Gastrocnemius medialis (tissue), 4 donors: ENCODE data around the gene TMEM53. TPM values are rescaled to one million over a fixed set of nuclear protein-coding genes. Genes with fewer than 3 reads are reported as not detected.
A peak's percentile ranks its signal among the peaks of the same experiment; 100 is the strongest.

ENCODE experiments used
- ATAC-seq, 2 donors: fragments of 150-250 bp; one replicate each; pipeline ENCODE4 v1.9.1; 2016
- DNase-seq, 2 donors: peaks; one replicate each; pipeline ENCODE4 v3.0.0-alpha.2; 2019
- H3K27ac ChIP-seq, 4 donors: fragments of 200-600 bp; sonication (generic); 1 replicate in 1 of 4; 2 replicates in 3 of 4; pipeline ENCODE4 v1.5.1; 2016 to 2018; ENCODE audit warnings: mild to moderate bottlenecking in 2 of 4, moderate library complexity in 1 of 4
- H3K27me3 ChIP-seq, 3 donors: fragments of 200-600 bp; sonication (generic) in 2 of 3; 1 replicate in 1 of 3; 2 replicates in 2 of 3; pipeline versions ENCODE4 v1.5.1 to v1.6.0; 2016 to 2019; ENCODE audit warnings: mild to moderate bottlenecking in 1 of 3, moderate library complexity in 1 of 3
- H3K36me3 ChIP-seq, 2 donors: fragments of 200-600 bp; sonication (generic) in 1 of 2; one replicate each; pipeline ENCODE4 v1.5.1; 2017 to 2018
- H3K4me1 ChIP-seq, 2 donors: fragments of 200-600 bp; sonication (generic) in 1 of 2; one replicate each; pipeline ENCODE4 v1.5.1; 2016 to 2017; ENCODE audit warnings: mild to moderate bottlenecking in 2 of 2
- H3K4me3 ChIP-seq, 4 donors: fragments of 200-600 bp; sonication (generic) in 3 of 4; 1 replicate in 1 of 4; 2 replicates in 3 of 4; pipeline ENCODE4 v1.5.1; 2016 to 2019; ENCODE audit warnings: mild to moderate bottlenecking in 2 of 4
- H3K9me3 ChIP-seq, 3 donors: fragments of 200-600 bp; sonication (generic) in 2 of 3; 1 replicate in 1 of 3; 2 replicates in 2 of 3; pipeline ENCODE4 v1.5.1; 2016 to 2019
- CTCF ChIP-seq, 5 experiments: fragments of 450-650 bp in 3 of 5; fragments of 200-600 bp in 2 of 5; sonication (generic) in 2 of 5; IDR thresholded peaks in 4 of 5; conservative IDR thresholded peaks in 1 of 5; 1 replicate in 4 of 5; 2 replicates in 1 of 5; pipeline ENCODE4 v1.5.1; 2016 to 2019; ENCODE audit warnings: antibody characterized with exemption in 5 of 5, mild to moderate bottlenecking in 3 of 5, moderate library complexity in 3 of 5
- POLR2A ChIP-seq, 2 donors: fragments of 450-650 bp; IDR thresholded peaks; one replicate each; pipeline ENCODE4 v1.6.1; 2017; ENCODE audit warnings: antibody characterized with exemption in 2 of 2, mild to moderate bottlenecking in 2 of 2, moderate library complexity in 2 of 2
- in situ Hi-C, 4 donors: fragments of 200-750 bp; cut with MboI; loops; one replicate each; pipeline versions ENCODE4 v1.15.0 to v1.8.0; 2017; ENCODE audit warnings: low sequenced_read_pairs in 4 of 4
- intact Hi-C: fragments of 100-400 bp; cut with DNase I; formaldehyde crosslinking; loops from one replicate; pipeline ENCODE4 v1.15.1; 2023; ENCODE audit warnings: low total_unique reads
- total RNA-seq, 4 donors: library from RNA; depleted of rRNA; stranded (reverse); fragments of >200 nt; gene quantifications; one replicate each; pipeline versions ENCODE4 v1.1.0 to v1.2.3, GENCODE V29; 2016

The TMEM53 gene
- total RNA-seq, 4 donors from 2014 or later = 2.6 to 5.9 (median 4.2) TPM

GRCh38 chr1:44632598-44632997, 41.7 kb downstream of the TMEM53 start:
- H3K36me3 ChIP-seq = peaks cover 0 to 34% of the 10 kb centered on the region in 2 donors
- DNase-seq (no peak), ATAC-seq (no peak)
- intact Hi-C loops = loop anchor here (5.0 kb wide), 2 partner anchors 40 to 100 kb away; partner anchors contain the start of genes ARMH1, RNU5D-1 and TMEM53
- H3K4me3 ChIP-seq = peak overlapping the region; percentile 73 to 91 (median 86)
- in situ Hi-C loops = no loop called here
- peaks cover 40 to 45% of the 10 kb centered on the region in 2 donors for H3K4me1 ChIP-seq
- no peaks in the 10 kb centered on the region for H3K9me3 ChIP-seq
- H3K27me3 ChIP-seq = no peaks in the 10 kb centered on the region
- H3K27ac ChIP-seq = peak overlapping the region; percentile 93 to 98 (median 95)
- no peak for TF ChIP-seq POLR2A (IDR thresholded peaks at IDR 0.05)
- TF ChIP-seq CTCF (IDR thresholded peaks at IDR 0.05 in 4 of 5, conservative IDR thresholded peaks at IDR 0.05 in 1 of 5) = no peak

GRCh38 chr1:44631647-44632539, 42.4 kb downstream of the TMEM53 start:
- peak in 3 of 5 experiments; percentile 3 to 50 (median 34) for TF ChIP-seq CTCF (IDR thresholded peaks at IDR 0.05 in 4 of 5, conservative IDR thresholded peaks at IDR 0.05 in 1 of 5)
- TF ChIP-seq POLR2A (IDR thresholded peaks at IDR 0.05) = peak; percentile 78 to 82
- Histone ChIP-seq H3K27ac (peak overlapping the region; percentile 93 to 98 (median 95)), H3K4me3 (peak overlapping the region; percentile 73 to 91 (median 86)), H3K9me3 (no peaks in the 10 kb centered on the region), H3K36me3 (peaks cover 0 to 27% of the 10 kb centered on the region in 2 donors), H3K4me1 (peaks cover 33 to 41% of the 10 kb centered on the region in 2 donors), H3K27me3 (no peaks in the 10 kb centered on the region)
- ATAC-seq (peak; percentile 87 to 90), DNase-seq (peak; percentile 78 to 81)
- in situ Hi-C loops (no loop called here), intact Hi-C loops (loop anchor here (5.0 kb wide), 2 partner anchors 40 to 100 kb away; partner anchors contain the start of genes ARMH1, RNU5D-1 and TMEM53)

GRCh38 chr1:44631333-44631646, 43.0 kb downstream of the TMEM53 start:
- DNase-seq (peak in 1 of 2 donors; percentile 25), ATAC-seq (peak in 1 of 2 donors; percentile 36)
- peak overlapping the region; percentile 93 to 98 (median 95) for H3K27ac ChIP-seq
- in situ Hi-C loops (no loop called here), intact Hi-C loops (loop anchor here (5.0 kb wide), 2 partner anchors 41 to 101 kb away; partner anchors contain the start of genes ARMH1, RNU5D-1 and TMEM53)
- no peaks in the 10 kb centered on the region for H3K27me3 ChIP-seq
- peaks cover 27 to 35% of the 10 kb centered on the region in 2 donors for H3K4me1 ChIP-seq
- no peak for TF ChIP-seq CTCF (IDR thresholded peaks at IDR 0.05 in 4 of 5, conservative IDR thresholded peaks at IDR 0.05 in 1 of 5)
- no peak for TF ChIP-seq POLR2A (IDR thresholded peaks at IDR 0.05)
- H3K9me3 ChIP-seq = no peaks in the 10 kb centered on the region
- H3K36me3 ChIP-seq = peaks cover 0 to 21% of the 10 kb centered on the region in 2 donors
- H3K4me3 ChIP-seq = peak overlapping the region; percentile 73 to 91 (median 86)

- intact Hi-C loops (loop anchor here (5.0 kb wide), 2 partner anchors 42 to 102 kb away; partner anchors contain the start of genes ARMH1, RNU5D-1 and TMEM53), in situ Hi-C loops (no loop called here)
- Histone ChIP-seq H3K4me3 (no peak overlapping the region), H3K4me1 (peaks cover 20 to 27% of the 10 kb centered on the region in 2 donors), H3K27me3 (no peaks in the 10 kb centered on the region), H3K27ac (no peak overlapping the region), H3K36me3 (peaks cover 0 to 9% of the 10 kb centered on the region in 2 donors), H3K9me3 (no peaks in the 10 kb centered on the region)
- TF ChIP-seq POLR2A (IDR thresholded peaks at IDR 0.05) (no peak), CTCF (IDR thresholded peaks at IDR 0.05 in 4 of 5, conservative IDR thresholded peaks at IDR 0.05 in 1 of 5) (no peak)
- no peak for DNase-seq
- ATAC-seq = no peak
Observed at GRCh38 chr1:44630116-44630515, 44.2 kb downstream of the TMEM53 start.
